Suprapubic skin (tissue), 4 donors: ENCODE results near the gene PASK. TPM values are rescaled to one million over a fixed set of nuclear protein-coding genes. Genes with fewer than 3 reads are reported as not detected.

ENCODE experiments used
- DNase-seq, 2 donors: peaks; one replicate each; pipeline ENCODE4 v3.0.0-alpha.2; 2019; ENCODE audit warnings: low spot score in 2 of 2
- H3K27ac ChIP-seq: fragments of 200-600 bp; sonication (generic); one replicate; pipeline ENCODE4 v1.5.1; 2019
- H3K27me3 ChIP-seq: fragments of 200-600 bp; sonication (generic); one replicate; pipeline ENCODE4 v1.5.1; 2019
- H3K36me3 ChIP-seq: fragments of 200-600 bp; sonication (generic); one replicate; pipeline ENCODE4 v1.5.1; 2019
- H3K4me1 ChIP-seq: fragments of 200-600 bp; sonication (generic); one replicate; pipeline ENCODE4 v1.5.1; 2019
- H3K4me3 ChIP-seq: fragments of 200-600 bp; sonication (generic); one replicate; pipeline ENCODE4 v1.5.1; 2019; ENCODE audit warnings: mild to moderate bottlenecking
- H3K9me3 ChIP-seq: fragments of 200-600 bp; sonication (generic); one replicate; pipeline ENCODE4 v1.5.1; 2019
- EP300 ChIP-seq: sonication (generic); formaldehyde crosslinking; IDR thresholded peaks from one replicate; pipeline ENCODE4 v1.6.1; 2017; ENCODE audit warnings: antibody characterized with exemption
- POLR2A ChIP-seq, 2 donors: fragments of 450-650 bp; IDR thresholded peaks; one replicate each; pipeline ENCODE4 v1.6.1; 2017; ENCODE audit warnings: antibody characterized with exemption in 2 of 2, mild to moderate bottlenecking in 2 of 2, moderate library complexity in 2 of 2
- POLR2AphosphoS5 ChIP-seq, 3 donors: sonication (generic); formaldehyde crosslinking; IDR thresholded peaks; one replicate each; pipeline ENCODE4 v1.6.1; 2017; ENCODE audit warnings: antibody characterized with exemption in 3 of 3
- WGBS: methylation state at CpG from one replicate; pipeline ENCODE4 v1.1.5; 2018; 5-methylcytosine and 5-hydroxymethylcytosine counted together
- total RNA-seq, 4 donors: library from RNA; depleted of rRNA; stranded (reverse); fragments of >200 nt; gene quantifications; one replicate each; pipeline ENCODE4 v1.1.0, GENCODE V29; 2016
- TF ChIP-seq, protein P1 (sequence below), 2 donors: fragments of 200-600 bp in 1 of 2; fragments of 450-650 bp in 1 of 2; sonication (generic) in 1 of 2; IDR thresholded peaks; one replicate each; pipeline ENCODE4 v1.5.1; 2016 to 2019; ENCODE audit warnings: antibody characterized with exemption in 2 of 2, mild to moderate bottlenecking in 1 of 2, moderate library complexity in 1 of 2

PASK gene
- total RNA-seq, 4 donors from 2014 or later, result 9.8 to 19.7 (median 14.6) TPM

DNA sequence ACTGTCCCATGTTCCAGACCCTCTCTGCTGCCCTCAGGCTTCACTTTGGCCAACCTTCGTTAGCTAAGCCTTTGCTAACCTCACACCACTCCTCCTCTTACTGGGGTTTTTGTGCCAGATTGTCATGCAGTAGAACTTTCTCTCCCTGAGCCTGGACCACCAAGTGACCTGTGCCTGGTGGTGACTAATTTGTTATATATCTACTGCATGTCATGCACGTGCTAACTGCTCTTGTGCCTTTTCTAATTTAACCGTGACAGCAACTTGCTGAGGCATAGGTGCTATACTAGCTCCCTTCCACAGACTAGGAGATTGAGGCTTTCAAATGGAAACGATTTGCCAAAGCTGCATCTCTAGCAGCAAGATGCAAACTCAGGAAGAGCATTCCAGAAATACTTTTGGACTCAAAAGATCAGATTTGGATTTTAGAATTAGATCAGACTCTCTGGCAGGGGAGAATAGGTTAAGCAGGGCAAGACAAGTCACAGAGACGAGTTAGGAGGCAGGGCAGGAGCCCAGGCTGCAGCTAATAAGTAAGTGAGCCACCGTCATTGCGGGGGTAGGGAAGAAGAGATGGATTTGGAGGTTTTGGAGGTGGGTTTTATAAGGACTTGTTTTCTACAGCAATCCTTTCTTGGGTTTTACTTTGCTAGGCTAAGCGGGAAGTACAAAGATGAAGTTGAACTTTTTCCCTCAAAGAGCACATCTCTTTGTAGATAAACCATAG, 2.8 kb upstream of the PASK start:
- DNase-seq, result no peak
- WGBS, result 66% methylated on average over 8 of the region's 8 CpGs
- H3K4me3 ChIP-seq, result no peak overlapping the region
- H3K9me3 ChIP-seq, result no peaks in the 10 kb centered on the region
- H3K27me3 ChIP-seq, result no peaks in the 10 kb centered on the region
- H3K4me1 ChIP-seq, result peaks cover 32% of the 10 kb centered on the region
- H3K27ac ChIP-seq, result no peak overlapping the region
- H3K36me3 ChIP-seq, result peaks cover 20% of the 10 kb centered on the region
- no peak for TF ChIP-seq EP300
- no peak for TF ChIP-seq POLR2A (IDR thresholded peaks at IDR 0.05)
- TF ChIP-seq POLR2AphosphoS5 (IDR thresholded peaks at IDR 0.05), result no peak
- TF ChIP-seq, protein P1, sequence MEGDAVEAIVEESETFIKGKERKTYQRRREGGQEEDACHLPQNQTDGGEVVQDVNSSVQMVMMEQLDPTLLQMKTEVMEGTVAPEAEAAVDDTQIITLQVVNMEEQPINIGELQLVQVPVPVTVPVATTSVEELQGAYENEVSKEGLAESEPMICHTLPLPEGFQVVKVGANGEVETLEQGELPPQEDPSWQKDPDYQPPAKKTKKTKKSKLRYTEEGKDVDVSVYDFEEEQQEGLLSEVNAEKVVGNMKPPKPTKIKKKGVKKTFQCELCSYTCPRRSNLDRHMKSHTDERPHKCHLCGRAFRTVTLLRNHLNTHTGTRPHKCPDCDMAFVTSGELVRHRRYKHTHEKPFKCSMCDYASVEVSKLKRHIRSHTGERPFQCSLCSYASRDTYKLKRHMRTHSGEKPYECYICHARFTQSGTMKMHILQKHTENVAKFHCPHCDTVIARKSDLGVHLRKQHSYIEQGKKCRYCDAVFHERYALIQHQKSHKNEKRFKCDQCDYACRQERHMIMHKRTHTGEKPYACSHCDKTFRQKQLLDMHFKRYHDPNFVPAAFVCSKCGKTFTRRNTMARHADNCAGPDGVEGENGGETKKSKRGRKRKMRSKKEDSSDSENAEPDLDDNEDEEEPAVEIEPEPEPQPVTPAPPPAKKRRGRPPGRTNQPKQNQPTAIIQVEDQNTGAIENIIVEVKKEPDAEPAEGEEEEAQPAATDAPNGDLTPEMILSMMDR (IDR thresholded peaks at IDR 0.05), result no peak

GRCh38 chr2:241150660-241151530, 1.6 kb upstream of the PASK start:
- DNase-seq, result peak in 1 of 2 donors; percentile 69
- Histone ChIP-seq H3K27ac (peak overlapping the region; percentile 80), H3K4me3 (peak overlapping the region; percentile 88), H3K9me3 (no peaks in the 10 kb centered on the region), H3K27me3 (no peaks in the 10 kb centered on the region), H3K4me1 (peaks cover 32% of the 10 kb centered on the region), H3K36me3 (peaks cover 19% of the 10 kb centered on the region)
- TF ChIP-seq POLR2A (IDR thresholded peaks at IDR 0.05) (no peak), EP300 (no peak), POLR2AphosphoS5 (IDR thresholded peaks at IDR 0.05) (no peak)
- TF ChIP-seq, protein P1 (IDR thresholded peaks at IDR 0.05), result no peak
- WGBS, result 12% methylated on average over 14 of the region's 37 CpGs

- Histone ChIP-seq H3K36me3 (peaks cover 13% of the 10 kb centered on the region), H3K4me1 (peaks cover 32% of the 10 kb centered on the region), H3K27ac (peak within 1 kb of the TSS; percentile 80), H3K4me3 (peak within 1 kb of the TSS; percentile 88), H3K27me3 (no peaks in the 10 kb centered on the region), H3K9me3 (no peaks in the 10 kb centered on the region)
- WGBS, result 0% methylated on average over 1 of the region's 73 CpGs
- peak; percentile 96 to 98 for DNase-seq
- TF ChIP-seq POLR2AphosphoS5 (IDR thresholded peaks at IDR 0.05) (peak in 2 of 3 donors; percentile 12 to 43), POLR2A (IDR thresholded peaks at IDR 0.05) (peak in 1 of 2 donors; percentile 74), EP300 (no peak)
Measured at GRCh38 chr2:241149925-241150659, 820 bp upstream of the PASK start, which contains the start of gene PPP1R7. Gene PPP1R7 (plus strand): TSS chr2:241150467. CDS start chr2:241150496, 29 bp downstream.

GRCh38 chr2:241149675-241149924, 328 bp upstream of the PASK start:
- H3K4me3 ChIP-seq, result peak overlapping the region; percentile 88
- WGBS, result no CpG with 5 or more reads among the region's 23 CpGs
- no peaks in the 10 kb centered on the region for H3K27me3 ChIP-seq
- H3K36me3 ChIP-seq, result peaks cover 11% of the 10 kb centered on the region
- no peak for DNase-seq
- H3K4me1 ChIP-seq, result peaks cover 32% of the 10 kb centered on the region
- H3K9me3 ChIP-seq, result no peaks in the 10 kb centered on the region
- peak overlapping the region; percentile 80 for H3K27ac ChIP-seq
- no peak for TF ChIP-seq POLR2A (IDR thresholded peaks at IDR 0.05)
- TF ChIP-seq, protein P1 (IDR thresholded peaks at IDR 0.05), result no peak
- no peak for TF ChIP-seq EP300
- no peak for TF ChIP-seq POLR2AphosphoS5 (IDR thresholded peaks at IDR 0.05)

DNA sequence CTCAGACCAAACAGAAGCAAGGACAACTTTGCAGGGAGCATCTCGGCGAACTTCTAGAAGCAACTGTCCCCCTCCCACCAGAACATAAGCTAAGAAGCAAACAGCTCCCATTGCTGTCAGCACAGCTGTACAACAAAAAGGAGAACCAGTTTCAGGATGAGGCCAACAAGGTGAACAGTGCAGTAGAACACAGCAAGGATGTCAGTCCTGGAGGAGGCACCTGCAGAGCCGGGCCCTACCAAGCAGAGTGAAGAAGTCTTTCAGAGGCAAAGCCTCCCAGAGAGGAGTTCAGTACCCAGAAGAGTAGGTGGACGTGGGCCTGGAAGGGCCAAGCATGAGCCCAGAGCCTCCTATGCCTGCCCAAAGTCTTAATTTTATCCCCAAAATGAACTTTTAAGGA, 1.0 kb downstream of the PASK start:
- TF ChIP-seq POLR2AphosphoS5 (IDR thresholded peaks at IDR 0.05), result no peak
- H3K4me3 ChIP-seq, result peak overlapping the region; percentile 88

More for the DNA sequence above, 1.0 kb downstream of the PASK start:
- Histone ChIP-seq H3K27ac (no peak overlapping the region), H3K4me1 (peaks cover 32% of the 10 kb centered on the region), H3K9me3 (no peaks in the 10 kb centered on the region), H3K36me3 (peaks cover 2% of the 10 kb centered on the region), H3K27me3 (no peaks in the 10 kb centered on the region)
- no peak for DNase-seq
- WGBS, result 94% methylated on average over 4 of the region's 4 CpGs
